Kidney (tissue), 14 donors: ENCODE data around the gene RXYLT1. TPM values are rescaled to one million over a fixed set of nuclear protein-coding genes. Genes with fewer than 3 reads are reported as not detected.
"Not testable (repeated sequence)": the region's sequence is repeated elsewhere in the genome, so short reads cannot be mapped to it uniquely, and the experiment has no call there.

Experiments
- DNase-seq, 5 donors: peaks; one replicate each; pipeline ENCODE4 v3.0.0-alpha.2; 2013 to 2020
- FAIRE-seq: peaks from 2 replicates; lab custom pipeline; 2012; peaks lifted over from hg19 to GRCh38; lab: Jason Lieb, UNC
- H3K27ac ChIP-seq, 2 donors: one replicate each; pipeline ENCODE4 v1.7.0; 2013; ENCODE audit warnings: low read depth in 2 of 2, low read length in 2 of 2, inconsistent platforms in 1 of 2
- H3K27me3 ChIP-seq: one replicate; pipeline ENCODE4 v1.7.1; 2013; ENCODE audit warnings: low read length, inconsistent platforms; ENCODE audit not compliant: control insufficient read depth, insufficient read depth
- H3K36me3 ChIP-seq, 3 donors: one replicate each; pipeline versions ENCODE4 v1.7.0 to v1.7.1; 2013; ENCODE audit warnings: low read length in 3 of 3, control low read depth in 1 of 3, inconsistent platforms in 1 of 3; ENCODE audit not compliant: insufficient read depth in 3 of 3, control insufficient read depth in 2 of 3
- H3K4me1 ChIP-seq, 3 donors: one replicate each; pipeline versions ENCODE4 v1.7.0 to v1.7.1; 2013; ENCODE audit warnings: low read length in 3 of 3, inconsistent platforms in 1 of 3, low read depth in 1 of 3; ENCODE audit not compliant: control insufficient read depth in 2 of 3, insufficient read depth in 2 of 3
- H3K4me3 ChIP-seq, 3 donors: one replicate each; pipeline versions ENCODE4 v1.7.0 to v1.8.1; 2013; ENCODE audit warnings: low read length in 3 of 3, control low read depth in 1 of 3, inconsistent platforms in 1 of 3
- H3K9ac ChIP-seq, 3 donors: one replicate each; pipeline versions ENCODE4 v1.7.0 to v1.7.1; 2013; ENCODE audit warnings: low read length in 3 of 3, control low read depth in 1 of 3, inconsistent platforms in 1 of 3
- H3K9me3 ChIP-seq, 3 donors: one replicate each; pipeline versions ENCODE4 v1.7.0 to v1.7.1; 2013; ENCODE audit warnings: low read length in 3 of 3, control low read depth in 1 of 3, inconsistent platforms in 1 of 3; ENCODE audit not compliant: control insufficient read depth in 2 of 3, insufficient read depth in 1 of 3
- CTCF ChIP-seq: IDR thresholded peaks from 3 replicates; pipeline ENCODE4 v1.5.1; 2012; ENCODE audit warnings: mild to moderate bottlenecking, moderate library complexity, borderline replicate concordance; ENCODE audit not compliant: insufficient read depth; ENCODE audit errors: extremely low read depth
- intact Hi-C: fragments of 100-400 bp; cut with DNase I; formaldehyde crosslinking; loops from one replicate; pipeline ENCODE4 v1.11.1; 2022
- polyA plus RNA-seq: library from polyadenylated mRNA; stranded (reverse); fragments of 350-450 nt; fragmentation: Illumina TruSeq; extraction: RNeasy Lipid Tissue Mini Kit (QIAGEN cat#74804); gene quantifications from one replicate; pipeline ENCODE4 v1.2.3, GENCODE V29; 2014; ENCODE audit warnings: low read depth, low replicate concordance; ENCODE audit not compliant: insufficient read depth
- total RNA-seq: library from RNA; stranded (reverse); fragmentation: NEBNext Ultra II Directional; extraction: Animal tissue kit (Norgen Biotek cat#: 25700); gene quantifications from one replicate; pipeline ENCODE4 v1.2.1, GENCODE V29; 2021
- donor health status: control.
- donor health status: control.
- donor health status: control.
- donor health status: control.
- donor health status: control.
- donor health status: DM: yes; HTN: yes; CAD: no.
- donor health status: Normal renal cell carcinoma (clear cell type).

Gene RXYLT1
- total and polyA plus RNA-seq, 2 donors from 2014 or later = 15.9 to 17.5 TPM

- H3K4me1 ChIP-seq, H3K36me3 ChIP-seq, FAIRE-seq, H3K27ac ChIP-seq, H3K27me3 ChIP-seq, intact Hi-C loops, H3K4me3 ChIP-seq, H3K9ac ChIP-seq, DNase-seq, H3K9me3 ChIP-seq: not testable (repeated sequence)
These were observed 33.2 kb upstream of the RXYLT1 start for GRCh38 chr12:63746470-63746869.

- H3K4me3 ChIP-seq, DNase-seq, H3K27ac ChIP-seq, H3K9ac ChIP-seq, H3K27me3 ChIP-seq, H3K4me1 ChIP-seq, H3K36me3 ChIP-seq, intact Hi-C loops, H3K9me3 ChIP-seq: not testable (repeated sequence)
- FAIRE-seq = peak; percentile 44
These were observed 32.6 kb upstream of the RXYLT1 start for GRCh38 chr12:63747136-63747535.

GRCh38 chr12:63747553-63747952 lies 32.2 kb upstream of the RXYLT1 start:
- intact Hi-C loops = no loop called here
- DNase-seq (no peak), FAIRE-seq (no peak)
- TF ChIP-seq CTCF = no peak
- no peaks in the 10 kb centered on the region for H3K4me1 ChIP-seq
- no peak overlapping the region for H3K4me3 ChIP-seq
- H3K9me3 ChIP-seq = no peaks in the 10 kb centered on the region
- H3K9ac ChIP-seq = no peak overlapping the region
- no peak overlapping the region for H3K27ac ChIP-seq
- no peaks in the 10 kb centered on the region for H3K27me3 ChIP-seq
- H3K36me3 ChIP-seq = no peaks in the 10 kb centered on the region

- DNase-seq = no peak
- intact Hi-C loops = no loop called here
- Histone ChIP-seq H3K9me3 (no peaks in the 10 kb centered on the region), H3K27me3 (no peaks in the 10 kb centered on the region), H3K9ac (no peak overlapping the region), H3K4me1 (no peaks in the 10 kb centered on the region), H3K4me3 (no peak overlapping the region), H3K36me3 (no peaks in the 10 kb centered on the region), H3K27ac (no peak overlapping the region)
- no peak for TF ChIP-seq CTCF
- no peak for FAIRE-seq
These were observed 27.4 kb upstream of the RXYLT1 start for GRCh38 chr12:63752283-63752682.

- no peaks in the 10 kb centered on the region for H3K9me3 ChIP-seq
- intact Hi-C loops = no loop called here
- no peaks in the 10 kb centered on the region for H3K27me3 ChIP-seq
- TF ChIP-seq CTCF = no peak
- no peak overlapping the region for H3K9ac ChIP-seq
- no peak overlapping the region for H3K4me3 ChIP-seq
- no peak overlapping the region for H3K27ac ChIP-seq
- H3K36me3 ChIP-seq = no peaks in the 10 kb centered on the region
- H3K4me1 ChIP-seq = no peaks in the 10 kb centered on the region
- DNase-seq (no peak), FAIRE-seq (no peak)
These were observed 26.9 kb upstream of the RXYLT1 start for GRCh38 chr12:63752841-63753240.
